IMR-90 (cell line): ENCODE measurements around the gene SLC7A6OS. TPM values are rescaled to one million over a fixed set of nuclear protein-coding genes. Genes with fewer than 3 reads are reported as not detected.

Experiments used
- ATAC-seq: fragments of 200-7000 bp; cut with Tn5 transposase; 2 replicates; pipeline ENCODE4 v1.9.1; 2020; ENCODE audit warnings: low read depth, mild to moderate bottlenecking, moderate library complexity
- BruUV-seq: library from RNA; stranded (reverse); fragments of 400-500 nt; replicated peaks from 2 replicates; lab custom pipeline; 2021; lab: Mats Ljungman, UMichigan
- CTCF ChIA-PET: fragments of 300-600 bp; formaldehyde crosslinking; extraction: SDS; loops from one replicate; lab custom pipeline; 2021; ENCODE audit warnings: antibody characterized with exemption; lab: Yijun Ruan, JAX
- POLR2A ChIA-PET: fragments of 300-600 bp; sonication (Branson Sonifier 250); formaldehyde crosslinking; loops from one replicate; lab custom pipeline; 2022; ENCODE audit warnings: antibody characterized with exemption; ENCODE audit not compliant: unreplicated experiment; lab: Charles Lee
- DNase-seq: peaks from one replicate; pipeline ENCODE4 v3.0.0; 2013
- H2AFZ ChIP-seq: replicated peaks from 2 replicates; pipeline ENCODE3; 2013; ENCODE audit warnings: low read length, mild to moderate bottlenecking; ENCODE audit not compliant: poor library complexity
- H2AK5ac ChIP-seq: 2 replicates; pipeline ENCODE4 v1.6.1; 2013; ENCODE audit warnings: low read depth, low read length, inconsistent platforms
- H2AK9ac ChIP-seq: replicated peaks from 2 replicates; pipeline ENCODE3; 2013; ENCODE audit warnings: mild to moderate bottlenecking, low read depth, low read length, moderate library complexity; ENCODE audit not compliant: poor library complexity
- H2BK120ac ChIP-seq: 2 replicates; pipeline ENCODE4 v1.6.1; 2013; ENCODE audit warnings: low read depth, low read length, inconsistent platforms
- H2BK15ac ChIP-seq: 3 replicates; pipeline ENCODE4 v1.6.1; 2013; ENCODE audit warnings: low read depth, low read length, inconsistent platforms
- H2BK20ac ChIP-seq: 2 replicates; pipeline ENCODE4 v1.6.1; 2013; ENCODE audit warnings: low read depth, mild to moderate bottlenecking, inconsistent platforms, low read length, moderate library complexity
- H2BK5ac ChIP-seq: 2 replicates; pipeline ENCODE4 v1.6.1; 2013; ENCODE audit warnings: mild to moderate bottlenecking, low read depth, low read length, inconsistent platforms; ENCODE audit not compliant: poor library complexity, severe bottlenecking
- H3K14ac ChIP-seq: replicated peaks from 2 replicates; pipeline ENCODE4 v1.6.1; 2013; ENCODE audit warnings: low read depth, low read length, inconsistent platforms
- H3K18ac ChIP-seq: 2 replicates; pipeline ENCODE4 v1.6.1; 2013; ENCODE audit warnings: low read depth, low read length, control low read depth
- H3K23ac ChIP-seq: 2 replicates; pipeline ENCODE4 v1.6.1; 2013; ENCODE audit warnings: low read depth, low read length, inconsistent platforms
- H3K27ac ChIP-seq: 2 replicates; pipeline ENCODE4 v1.5.1; 2013; ENCODE audit warnings: mild to moderate bottlenecking, control low read depth, low read length; ENCODE audit not compliant: insufficient read depth
- H3K27me3 ChIP-seq: 2 replicates; pipeline ENCODE4 v1.6.1; 2013; ENCODE audit warnings: low read length; ENCODE audit not compliant: control insufficient read depth, insufficient read depth
- H3K36me3 ChIP-seq: 2 replicates; pipeline ENCODE4 v1.6.1; 2013; ENCODE audit warnings: low read length, mixed read lengths; ENCODE audit not compliant: control insufficient read depth, insufficient read depth
- H3K4ac ChIP-seq: 2 replicates; pipeline ENCODE4 v1.6.1; 2013; ENCODE audit warnings: low read depth, low read length, inconsistent platforms
- H3K4me1 ChIP-seq: 2 replicates; pipeline ENCODE4 v1.6.1; 2013; ENCODE audit warnings: low read length, mixed read lengths; ENCODE audit not compliant: control insufficient read depth, insufficient read depth
- H3K4me2 ChIP-seq: 2 replicates; pipeline ENCODE4 v1.6.1; 2013; ENCODE audit warnings: low read depth, mild to moderate bottlenecking, control low read depth, low read length, moderate library complexity
- H3K4me3 ChIP-seq: 2 replicates; pipeline ENCODE4 v1.5.1; 2013; ENCODE audit warnings: low read depth, mild to moderate bottlenecking, control low read depth, low read length, moderate library complexity; ENCODE audit not compliant: insufficient read depth
- H3K56ac ChIP-seq: 2 replicates; pipeline ENCODE4 v1.6.1; 2013; ENCODE audit warnings: low read length, inconsistent platforms; ENCODE audit not compliant: insufficient read depth; ENCODE audit errors: extremely low read depth
- H3K79me1 ChIP-seq, 2 experiments: 2 replicates each; pipeline ENCODE4 v1.6.1; 2013; ENCODE audit warnings: low read length in 2 of 2, inconsistent platforms in 1 of 2, low read depth in 1 of 2
- H3K9ac ChIP-seq: 2 replicates; pipeline ENCODE4 v1.6.1; 2013; ENCODE audit warnings: low read depth, low read length, control low read depth
- H3K9me1 ChIP-seq: 2 replicates; pipeline ENCODE4 v1.6.1; 2013; ENCODE audit warnings: low read length, inconsistent platforms; ENCODE audit not compliant: insufficient read depth
- H3K9me3 ChIP-seq: 2 replicates; pipeline ENCODE4 v1.6.1; 2013; ENCODE audit warnings: low read length; ENCODE audit not compliant: control insufficient read depth, insufficient read depth
- H4K20me1 ChIP-seq: 2 replicates; pipeline ENCODE4 v1.6.1; 2013; ENCODE audit warnings: low read length, inconsistent platforms; ENCODE audit not compliant: insufficient read depth
- H4K5ac ChIP-seq: 2 replicates; pipeline ENCODE4 v1.6.1; 2013; ENCODE audit warnings: mild to moderate bottlenecking, low read depth, low read length, control low read depth
- H4K8ac ChIP-seq, 2 experiments: 2 replicates each; pipeline ENCODE4 v1.6.1; 2013; ENCODE audit warnings: low read depth in 2 of 2, low read length in 2 of 2, control low read depth in 1 of 2, inconsistent platforms in 1 of 2
- H4K91ac ChIP-seq: 2 replicates; pipeline ENCODE4 v1.6.1; 2013; ENCODE audit warnings: low read depth, low read length, inconsistent platforms; ENCODE audit not compliant: insufficient read depth
- BHLHE40 ChIP-seq: fragments of 150-350 bp; IDR thresholded peaks from 2 replicates; pipeline ENCODE4 v1.6.1; 2016; ENCODE audit warnings: mild to moderate bottlenecking, low read depth, low read length
- ELK1 ChIP-seq: fragments of 150-350 bp; IDR thresholded peaks from 2 replicates; pipeline ENCODE4 v1.6.1; 2016; ENCODE audit warnings: low read depth, mild to moderate bottlenecking, low read length, moderate library complexity, borderline replicate concordance
- FOS ChIP-seq: fragments of 150-350 bp; IDR thresholded peaks from 2 replicates; pipeline ENCODE4 v1.6.1; 2016; ENCODE audit warnings: low read depth, low read length
- RAD21 ChIP-seq: IDR thresholded peaks from 2 replicates; pipeline ENCODE4 v1.6.1; 2012; ENCODE audit warnings: low read length, improper control_type of control experiment
- RFX5 ChIP-seq: IDR thresholded peaks from 2 replicates; pipeline ENCODE4 v1.8.0; 2012; ENCODE audit warnings: low read depth, mild to moderate bottlenecking, low read length, moderate library complexity
- SMC3 ChIP-seq: fragments of 150-350 bp; IDR thresholded peaks from 2 replicates; pipeline ENCODE4 v1.6.1; 2016; ENCODE audit warnings: low read depth, mild to moderate bottlenecking, antibody characterized with exemption, low read length, moderate library complexity
- USF2 ChIP-seq: fragments of 150-350 bp; IDR thresholded peaks from 2 replicates; pipeline ENCODE4 v1.6.1; 2017; ENCODE audit warnings: mild to moderate bottlenecking, antibody characterized with exemption, low read length, low read depth
- WGBS, 2 experiments: methylation state at CpG; one replicate each; pipeline versions ENCODE4 v1.1.5 to v1.1.7; 2013; ENCODE audit warnings: missing lambda C conversion rate in 2 of 2; ENCODE audit not compliant: insufficient read length in 1 of 2; ENCODE audit errors: extremely low coverage in 2 of 2; 5-methylcytosine and 5-hydroxymethylcytosine counted together
- dilution Hi-C: fragments of 300-500 bp; cut with HindIII; formaldehyde crosslinking; loops from one replicate; pipeline ENCODE4 v1.14.3; 2018; ENCODE audit warnings: low sequenced_read_pairs; ENCODE audit not compliant: unreplicated experiment
- in situ Hi-C: fragments of 300-500 bp; cut with MboI; formaldehyde crosslinking; loops from 3 replicates; pipeline ENCODE4 v1.14.3; 2019; ENCODE audit warnings: low sequenced_read_pairs, inconsistent platforms, mixed read lengths
- intact Hi-C: fragments of 100-400 bp; cut with micrococcal nuclease; formaldehyde crosslinking; loops from 2 replicates; pipeline ENCODE4 v1.10.0; 2022
- polyA plus RNA-seq, 3 experiments: library from polyadenylated mRNA; depleted of rRNA; stranded (reverse); fragments of >200 nt; gene quantifications; 2 replicates each; pipeline ENCODE4 v1.2.3, GENCODE V29; 2012; ENCODE audit warnings: low replicate concordance in 1 of 3
- total RNA-seq: library from RNA; depleted of rRNA; stranded (reverse); fragments of >200 nt; gene quantifications from 2 replicates; pipeline ENCODE4 v1.2.3, GENCODE V29; 2012

Gene SLC7A6OS
- total and polyA plus RNA-seq, 2 of the 4 experiments (the other 2 are of a cell fraction): 6.8 to 8.4 TPM

- Histone ChIP-seq H4K20me1 (no peaks in the 10 kb centered on the region), H3K36me3 (peaks cover 62% of the 10 kb centered on the region), H3K23ac (no peak overlapping the region), H3K18ac (no peak overlapping the region), H3K9me1 (peaks cover 4% of the 10 kb centered on the region; the same call in 1 of the 2 replicates), H3K4me2 (no peak overlapping the region), H2AK5ac (no peak overlapping the region), H2AFZ (no peak overlapping the region), H2BK20ac (no peak overlapping the region), H3K4ac (no peak overlapping the region), H2AK9ac (no peak overlapping the region), H4K5ac (no peak overlapping the region), H2BK120ac (no peak overlapping the region), H3K4me3 (no peak overlapping the region), H2BK5ac (no peak overlapping the region), H4K8ac (no peak overlapping the region), H3K9ac (no peak overlapping the region), H3K79me1 (no peaks in the 10 kb centered on the region), H3K56ac (no peak overlapping the region), H3K27ac (no peak overlapping the region), H3K14ac (no peak overlapping the region), H3K4me1 (no peaks in the 10 kb centered on the region), H3K9me3 (no peaks in the 10 kb centered on the region), H2BK15ac (no peak overlapping the region), H3K27me3 (no peaks in the 10 kb centered on the region), H4K91ac (no peak overlapping the region)
- ATAC-seq: no peak
- CTCF ChIA-PET: no interaction called here
- TF ChIP-seq RAD21: no peak
- TF ChIP-seq USF2: no peak
- no peak for TF ChIP-seq ELK1
- no peak for TF ChIP-seq SMC3
- TF ChIP-seq BHLHE40: no peak
- no peak for TF ChIP-seq FOS
- TF ChIP-seq RFX5: no peak
- DNase-seq: no peak
- POLR2A ChIA-PET: no interaction called here
- WGBS, 2 experiments: no CpG with 5 or more reads among the region's 7 CpGs
- intact Hi-C loops (no loop called here), in situ Hi-C loops (no loop called here), dilution Hi-C loops (no loop called here)
- no TSS peak for BruUV-seq
Observed at GRCh38 chr16:68343137-68343536, 32.4 kb upstream of the SLC7A6OS start.
